HepG2 (cell line): ENCODE results near the gene PHF13. TPM values are rescaled to one million over a fixed set of nuclear protein-coding genes. Genes with fewer than 3 reads are reported as not detected.

ENCODE experiments used
- BCL3 ChIP-seq: sonication (generic); formaldehyde crosslinking; IDR thresholded peaks from 2 replicates; pipeline ENCODE4 v1.5.1; 2020; ENCODE audit warnings: mild to moderate bottlenecking, missing genetic modification reagents, moderate library complexity
- CAMTA2 ChIP-seq: sonication (generic); formaldehyde crosslinking; IDR thresholded peaks from 2 replicates; pipeline ENCODE4 v1.4.0; 2020; ENCODE audit warnings: mild to moderate bottlenecking, missing genetic modification reagents, borderline replicate concordance
- CHD2 ChIP-seq: IDR thresholded peaks from 2 replicates; pipeline ENCODE4 v1.6.1; 2011; ENCODE audit warnings: low read depth, low read length, improper control_type of control experiment
- FLYWCH1 ChIP-seq: sonication (generic); formaldehyde crosslinking; IDR thresholded peaks from 2 replicates; pipeline ENCODE4 v1.8.1; 2023; ENCODE audit warnings: mild to moderate bottlenecking, missing genetic modification reagents
- HDAC1 ChIP-seq: sonication (generic); formaldehyde crosslinking; IDR thresholded peaks from 2 replicates; pipeline ENCODE4 v1.5.1; 2020; ENCODE audit warnings: mild to moderate bottlenecking, missing genetic modification reagents
- MAFG ChIP-seq: sonication (generic); formaldehyde crosslinking; IDR thresholded peaks from 2 replicates; pipeline ENCODE4 v1.5.1; 2020; ENCODE audit warnings: mild to moderate bottlenecking, missing genetic modification reagents
- NPAS2 ChIP-seq: sonication (generic); formaldehyde crosslinking; IDR thresholded peaks from 2 replicates; pipeline ENCODE4 v1.8.0; 2022; ENCODE audit warnings: mild to moderate bottlenecking, missing genetic modification reagents, borderline replicate concordance
- PCBP1 ChIP-seq: fragments of 200-400 bp; formaldehyde crosslinking; IDR thresholded peaks from 2 replicates; pipeline ENCODE4 v1.6.1; 2017; ENCODE audit warnings: mild to moderate bottlenecking, low read depth, low read length, borderline replicate concordance
- PREB ChIP-seq: sonication (generic); formaldehyde crosslinking; IDR thresholded peaks from 2 replicates; pipeline ENCODE4 v1.4.0; 2020; ENCODE audit warnings: missing genetic modification reagents
- SRF ChIP-seq: IDR thresholded peaks from 2 replicates; pipeline ENCODE4 v1.6.1; 2011; ENCODE audit warnings: mild to moderate bottlenecking, low read depth, low read length, moderate library complexity
- ZBTB39 ChIP-seq: sonication (generic); formaldehyde crosslinking; IDR thresholded peaks from 2 replicates; pipeline ENCODE4 v1.5.0; 2020; ENCODE audit warnings: missing genetic modification reagents
- ZNF121 ChIP-seq: sonication (generic); formaldehyde crosslinking; IDR thresholded peaks from 2 replicates; pipeline ENCODE4 v1.5.0; 2020; ENCODE audit warnings: mild to moderate bottlenecking, missing genetic modification reagents
- ZNF329 ChIP-seq: sonication (generic); formaldehyde crosslinking; IDR thresholded peaks from 2 replicates; pipeline ENCODE4 v1.9.0; 2021; ENCODE audit warnings: low read depth, mild to moderate bottlenecking, missing genetic modification reagents
- ZNF343 ChIP-seq: sonication (generic); formaldehyde crosslinking; IDR thresholded peaks from 2 replicates; pipeline ENCODE4 v1.4.0; 2020; ENCODE audit warnings: mild to moderate bottlenecking, missing genetic modification reagents
- ZNF570 ChIP-seq: sonication (generic); formaldehyde crosslinking; IDR thresholded peaks from 2 replicates; pipeline ENCODE4 v1.4.0; 2020; ENCODE audit warnings: mild to moderate bottlenecking, missing genetic modification reagents, borderline replicate concordance
- ZNF841 ChIP-seq: sonication (generic); formaldehyde crosslinking; IDR thresholded peaks from 2 replicates; pipeline ENCODE4 v1.8.1; 2023; ENCODE audit warnings: missing genetic modification reagents, borderline replicate concordance
- polyA plus RNA-seq, 8 experiments: library from polyadenylated mRNA; depleted of rRNA in 3 of 8; stranded (reverse) in 7 of 8; unstranded in 1 of 8; fragments of >200 nt; fragmentation: Illumina TruSeq in 4 of 8; extraction: Trizol in 4 of 8; gene quantifications; 2 replicates each; pipeline versions ENCODE4 v1.2.1 to v1.2.3, GENCODE V29; 2011 to 2016; ENCODE audit warnings: low read depth in 4 of 8, missing spikeins in 1 of 8, mixed read lengths in 1 of 8; ENCODE audit not compliant: insufficient read depth in 1 of 8
- total RNA-seq, 5 experiments: library from RNA; depleted of rRNA; stranded (reverse); fragments of >200 nt; fragmentation: Illumina TruSeq; extraction: Trizol; gene quantifications; 2 replicates each; pipeline ENCODE4 v1.2.3, GENCODE V29; 2016; ENCODE audit warnings: low read depth in 1 of 5
- TF ChIP-seq, protein P1 (sequence below): sonication (generic); formaldehyde crosslinking; IDR thresholded peaks from 2 replicates; pipeline ENCODE4 v1.5.1; 2020; ENCODE audit warnings: missing genetic modification reagents, mild to moderate bottlenecking, borderline replicate concordance
- TF ChIP-seq, protein P2 (sequence below): sonication (generic); formaldehyde crosslinking; IDR thresholded peaks from 2 replicates; pipeline ENCODE4 v1.4.0; 2020; ENCODE audit warnings: mild to moderate bottlenecking, missing genetic modification reagents
- TF ChIP-seq, protein P3 (sequence below): sonication (generic); formaldehyde crosslinking; IDR thresholded peaks from 2 replicates; pipeline ENCODE4 v1.5.0; 2020; ENCODE audit warnings: mild to moderate bottlenecking, missing genetic modification reagents

The PHF13 gene
- total and polyA plus RNA-seq, 2 of the 13 experiments (the other 11 are each of a cell fraction or from before 2014, with no cell fraction given) = 4.7 to 7.4 TPM

DNA sequence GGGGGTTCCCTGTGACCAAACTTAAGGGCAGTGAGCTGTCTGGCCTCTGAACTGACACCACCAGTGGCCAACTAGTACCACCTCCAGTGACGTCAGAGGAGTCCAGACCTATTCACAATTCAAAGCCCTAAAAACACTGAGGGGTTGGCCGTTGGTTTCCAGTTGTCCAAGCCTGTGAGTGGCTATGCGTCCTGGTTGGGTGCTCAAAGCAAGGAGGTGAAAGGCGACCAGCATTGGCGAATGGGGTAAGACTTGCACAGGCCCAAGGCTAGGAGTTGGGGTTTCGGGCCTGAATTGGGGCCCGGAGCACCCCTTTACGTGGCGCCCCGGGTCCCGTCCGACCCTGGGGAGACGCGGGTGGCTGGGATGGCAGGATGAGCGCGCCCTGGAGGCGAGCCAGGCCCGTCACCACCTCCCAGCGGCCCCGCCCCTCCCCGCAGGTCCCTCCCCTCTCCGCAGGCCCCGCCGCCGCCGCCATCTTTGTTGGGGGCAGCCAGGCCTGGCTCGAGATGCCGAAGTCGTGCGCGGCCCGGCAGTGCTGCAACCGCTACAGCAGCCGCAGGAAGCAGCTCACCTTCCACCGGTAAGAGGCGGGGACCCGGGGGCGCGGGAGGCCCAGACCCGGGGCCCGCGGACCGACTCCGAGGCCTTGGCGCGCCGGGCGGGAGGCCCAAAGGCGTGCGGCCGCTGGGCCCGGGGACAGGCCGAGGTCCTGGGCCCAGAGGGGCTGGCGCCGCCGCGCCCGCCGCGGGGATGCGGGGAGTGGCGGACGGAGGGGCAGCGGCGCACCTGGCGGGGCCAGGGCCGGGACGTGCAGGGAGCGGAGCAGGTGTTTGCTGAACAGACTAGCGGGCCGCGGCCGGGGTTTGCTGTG is 11.4 kb downstream of the PHF13 start, which contains the start of gene THAP3 (continued):
- no peak; the same call in 1 of the 2 replicates for TF ChIP-seq ZBTB39 (CRISPR knock-in tag)
- 0 out of 2 replicates have a peak, but pooled peaks have one; percentile 4 for TF ChIP-seq BCL3 (CRISPR knock-in tag)
- TF ChIP-seq ZNF841 (CRISPR knock-in tag) = no peak
- TF ChIP-seq, protein P1, sequence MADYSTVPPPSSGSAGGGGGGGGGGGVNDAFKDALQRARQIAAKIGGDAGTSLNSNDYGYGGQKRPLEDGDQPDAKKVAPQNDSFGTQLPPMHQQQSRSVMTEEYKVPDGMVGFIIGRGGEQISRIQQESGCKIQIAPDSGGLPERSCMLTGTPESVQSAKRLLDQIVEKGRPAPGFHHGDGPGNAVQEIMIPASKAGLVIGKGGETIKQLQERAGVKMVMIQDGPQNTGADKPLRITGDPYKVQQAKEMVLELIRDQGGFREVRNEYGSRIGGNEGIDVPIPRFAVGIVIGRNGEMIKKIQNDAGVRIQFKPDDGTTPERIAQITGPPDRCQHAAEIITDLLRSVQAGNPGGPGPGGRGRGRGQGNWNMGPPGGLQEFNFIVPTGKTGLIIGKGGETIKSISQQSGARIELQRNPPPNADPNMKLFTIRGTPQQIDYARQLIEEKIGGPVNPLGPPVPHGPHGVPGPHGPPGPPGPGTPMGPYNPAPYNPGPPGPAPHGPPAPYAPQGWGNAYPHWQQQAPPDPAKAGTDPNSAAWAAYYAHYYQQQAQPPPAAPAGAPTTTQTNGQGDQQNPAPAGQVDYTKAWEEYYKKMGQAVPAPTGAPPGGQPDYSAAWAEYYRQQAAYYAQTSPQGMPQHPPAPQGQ (CRISPR knock-in tag) = no peak
- no peak for TF ChIP-seq FLYWCH1
- TF ChIP-seq CHD2 = peak; percentile 2; the same call in 1 of the 2 replicates
- TF ChIP-seq PCBP1 = no peak
- TF ChIP-seq ZNF329 (CRISPR knock-in tag) = peak; percentile 11; the same call in 1 of the 2 replicates
- TF ChIP-seq HDAC1 = peak; percentile 77; the same call in 1 of the 2 replicates
- no peak for TF ChIP-seq NPAS2 (CRISPR knock-in tag)
- TF ChIP-seq, protein P2, sequence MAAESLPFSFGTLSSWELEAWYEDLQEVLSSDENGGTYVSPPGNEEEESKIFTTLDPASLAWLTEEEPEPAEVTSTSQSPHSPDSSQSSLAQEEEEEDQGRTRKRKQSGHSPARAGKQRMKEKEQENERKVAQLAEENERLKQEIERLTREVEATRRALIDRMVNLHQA (CRISPR knock-in tag) = no peak
- no peak for TF ChIP-seq ZNF121 (CRISPR knock-in tag)
- TF ChIP-seq ZNF343 (CRISPR knock-in tag) = no peak
- no peak for TF ChIP-seq CAMTA2 (CRISPR knock-in tag)
- no peak for TF ChIP-seq ZNF570 (CRISPR knock-in tag)
- TF ChIP-seq MAFG (CRISPR knock-in tag) = no peak
- no peak for TF ChIP-seq PREB (CRISPR knock-in tag)
- TF ChIP-seq, protein P3, sequence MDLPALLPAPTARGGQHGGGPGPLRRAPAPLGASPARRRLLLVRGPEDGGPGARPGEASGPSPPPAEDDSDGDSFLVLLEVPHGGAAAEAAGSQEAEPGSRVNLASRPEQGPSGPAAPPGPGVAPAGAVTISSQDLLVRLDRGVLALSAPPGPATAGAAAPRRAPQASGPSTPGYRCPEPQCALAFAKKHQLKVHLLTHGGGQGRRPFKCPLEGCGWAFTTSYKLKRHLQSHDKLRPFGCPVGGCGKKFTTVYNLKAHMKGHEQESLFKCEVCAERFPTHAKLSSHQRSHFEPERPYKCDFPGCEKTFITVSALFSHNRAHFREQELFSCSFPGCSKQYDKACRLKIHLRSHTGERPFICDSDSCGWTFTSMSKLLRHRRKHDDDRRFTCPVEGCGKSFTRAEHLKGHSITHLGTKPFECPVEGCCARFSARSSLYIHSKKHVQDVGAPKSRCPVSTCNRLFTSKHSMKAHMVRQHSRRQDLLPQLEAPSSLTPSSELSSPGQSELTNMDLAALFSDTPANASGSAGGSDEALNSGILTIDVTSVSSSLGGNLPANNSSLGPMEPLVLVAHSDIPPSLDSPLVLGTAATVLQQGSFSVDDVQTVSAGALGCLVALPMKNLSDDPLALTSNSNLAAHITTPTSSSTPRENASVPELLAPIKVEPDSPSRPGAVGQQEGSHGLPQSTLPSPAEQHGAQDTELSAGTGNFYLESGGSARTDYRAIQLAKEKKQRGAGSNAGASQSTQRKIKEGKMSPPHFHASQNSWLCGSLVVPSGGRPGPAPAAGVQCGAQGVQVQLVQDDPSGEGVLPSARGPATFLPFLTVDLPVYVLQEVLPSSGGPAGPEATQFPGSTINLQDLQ = no peak
- TF ChIP-seq SRF = no peak
